HG03064 (cell line): ENCODE results near the gene MZF1.
A peak's percentile ranks its signal among the peaks of the same experiment; 100 is the strongest.
"Not testable (repeated sequence)": the region's sequence is repeated elsewhere in the genome, so short reads cannot be mapped to it uniquely, and the experiment has no call there.

Source experiments
- ATAC-seq: cut with Tn5 transposase; IDR thresholded peaks from one replicate; pipeline ENCODE4 v1.9.1; 2021; ENCODE audit warnings: low read depth; ENCODE audit not compliant: unreplicated experiment

MZF1 gene

DNA sequence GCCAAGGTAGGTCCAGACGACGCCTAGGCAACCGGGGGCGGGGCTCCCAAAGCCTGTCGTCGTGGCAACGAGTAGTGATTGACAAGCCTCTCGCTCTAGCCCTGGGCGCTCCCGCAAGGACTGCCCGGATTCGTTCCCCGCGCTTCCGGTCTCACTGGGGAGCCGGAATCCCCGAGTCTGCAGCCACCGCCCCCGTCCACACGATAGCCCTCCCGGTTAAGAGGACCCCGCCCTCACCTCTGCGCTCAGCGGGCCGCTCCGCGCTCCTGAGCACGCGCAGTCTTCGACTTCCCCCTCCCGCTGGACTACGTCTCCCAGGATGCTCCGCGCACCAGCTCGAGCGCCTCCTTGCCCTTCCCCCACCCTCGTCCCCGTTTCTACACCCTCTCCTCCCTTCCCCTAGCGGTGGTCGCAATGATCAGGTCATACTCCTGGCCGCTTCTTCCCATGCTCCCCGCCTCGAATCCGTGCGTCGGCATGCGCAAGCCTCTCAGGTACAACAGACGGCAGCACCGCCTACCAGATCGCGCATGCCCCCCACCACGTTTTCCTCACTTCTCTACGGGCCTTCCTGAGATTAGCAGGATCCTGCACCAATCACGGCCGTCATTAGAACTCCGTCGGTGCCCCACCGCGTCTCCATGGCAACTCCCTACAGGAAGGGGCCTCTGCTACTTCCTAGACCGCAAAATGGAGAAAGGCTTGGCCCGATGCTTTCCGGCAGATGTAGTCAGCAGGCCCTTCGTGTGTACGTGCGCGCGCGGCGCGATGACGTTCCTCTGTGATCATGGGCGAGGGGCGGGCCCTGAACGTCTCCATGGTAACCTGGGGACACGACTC is at the start of gene MZF1:
Gene MZF1, minus strand, starts transcription at position 518 of the 840 bp plus-strand sequence. CDS start 1,946 bp downstream, outside the sequence.
- ATAC-seq = peak; percentile 52

DNA sequence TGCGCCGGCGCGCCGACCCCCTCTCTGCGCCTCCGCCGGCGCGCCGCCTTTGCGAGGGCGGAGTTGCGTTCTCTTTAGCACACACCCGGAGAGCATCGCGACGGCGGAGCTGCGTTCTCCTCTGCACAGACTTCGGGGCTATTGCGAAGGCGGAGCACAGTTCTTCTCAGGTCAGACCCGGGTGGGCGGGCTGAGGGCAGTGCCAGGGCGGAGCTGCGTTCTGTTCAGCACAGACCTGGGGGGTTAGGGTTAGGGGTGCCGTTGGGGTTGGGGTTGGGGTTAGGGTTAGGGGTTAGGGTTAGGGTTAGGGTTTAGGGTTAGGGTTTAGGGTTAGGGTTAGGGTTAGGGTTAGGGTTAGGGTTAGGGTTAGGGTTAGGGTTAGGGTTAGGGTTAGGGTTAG is 34.1 kb upstream of the MZF1 start:
- not testable (repeated sequence) for ATAC-seq

DNA sequence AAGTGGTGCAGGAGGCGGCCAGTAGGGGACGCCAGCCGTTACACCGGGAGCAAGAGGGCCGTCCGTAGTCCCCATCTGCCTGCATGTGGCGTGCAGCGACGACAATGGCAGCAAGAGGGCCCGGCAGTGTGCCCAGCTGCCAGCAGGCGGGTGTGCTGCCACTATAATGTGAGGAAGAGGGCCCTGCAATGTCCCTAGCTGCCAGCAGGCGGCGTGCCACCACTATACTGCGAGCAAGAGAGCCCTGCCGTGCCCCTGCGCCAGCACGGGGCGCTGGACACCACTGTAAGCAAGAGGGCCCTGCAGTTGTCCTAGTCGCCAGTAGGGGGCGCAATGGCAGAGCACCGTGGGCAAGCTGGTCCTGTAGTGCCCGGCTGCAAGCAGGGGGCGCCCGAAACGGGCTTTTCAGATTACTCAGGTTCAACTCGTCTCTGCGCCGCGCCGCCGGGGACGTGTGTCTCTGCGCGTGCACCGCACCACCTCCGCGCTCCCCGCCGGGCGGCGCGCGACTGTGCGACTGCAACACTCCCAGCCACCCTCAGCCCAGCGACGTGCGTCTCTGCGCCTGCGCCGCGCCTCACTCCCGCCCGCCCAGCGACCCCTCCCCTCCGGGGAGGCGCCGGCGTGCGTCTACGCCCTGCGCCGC is 33.2 kb upstream of the MZF1 start:
- not testable (repeated sequence) for ATAC-seq

DNA sequence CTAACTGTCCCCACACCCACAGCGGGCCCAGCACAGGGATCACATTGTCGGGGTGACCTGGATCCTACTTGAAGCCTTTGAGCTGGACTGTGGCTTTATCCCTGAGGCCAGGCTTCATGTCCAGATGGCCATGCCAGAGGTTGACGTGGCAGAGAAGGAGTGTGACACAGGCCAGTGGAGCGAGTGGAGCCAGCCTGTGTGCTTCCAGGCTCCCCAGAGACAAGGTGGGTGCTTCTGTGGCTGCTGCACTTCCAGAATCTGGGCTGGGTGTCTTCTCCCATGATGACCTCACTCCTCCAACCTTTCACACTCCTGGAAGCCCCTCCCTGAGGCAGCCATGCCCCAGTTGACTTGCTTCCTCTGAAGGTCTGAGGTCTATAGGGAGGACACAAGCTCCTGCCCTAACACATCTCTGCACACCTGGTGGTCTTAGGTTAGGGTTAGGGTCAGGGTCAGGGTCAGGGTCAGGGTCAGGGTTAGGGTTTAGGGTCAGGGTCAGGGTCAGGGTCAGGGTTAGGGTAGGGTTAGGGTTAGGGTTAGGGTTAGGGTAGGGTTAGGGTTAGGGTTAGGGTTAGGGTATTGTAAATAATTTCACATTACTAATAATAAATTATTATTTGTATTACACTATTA is 13.1 kb upstream of the MZF1 start:
- ATAC-seq = no peak

DNA sequence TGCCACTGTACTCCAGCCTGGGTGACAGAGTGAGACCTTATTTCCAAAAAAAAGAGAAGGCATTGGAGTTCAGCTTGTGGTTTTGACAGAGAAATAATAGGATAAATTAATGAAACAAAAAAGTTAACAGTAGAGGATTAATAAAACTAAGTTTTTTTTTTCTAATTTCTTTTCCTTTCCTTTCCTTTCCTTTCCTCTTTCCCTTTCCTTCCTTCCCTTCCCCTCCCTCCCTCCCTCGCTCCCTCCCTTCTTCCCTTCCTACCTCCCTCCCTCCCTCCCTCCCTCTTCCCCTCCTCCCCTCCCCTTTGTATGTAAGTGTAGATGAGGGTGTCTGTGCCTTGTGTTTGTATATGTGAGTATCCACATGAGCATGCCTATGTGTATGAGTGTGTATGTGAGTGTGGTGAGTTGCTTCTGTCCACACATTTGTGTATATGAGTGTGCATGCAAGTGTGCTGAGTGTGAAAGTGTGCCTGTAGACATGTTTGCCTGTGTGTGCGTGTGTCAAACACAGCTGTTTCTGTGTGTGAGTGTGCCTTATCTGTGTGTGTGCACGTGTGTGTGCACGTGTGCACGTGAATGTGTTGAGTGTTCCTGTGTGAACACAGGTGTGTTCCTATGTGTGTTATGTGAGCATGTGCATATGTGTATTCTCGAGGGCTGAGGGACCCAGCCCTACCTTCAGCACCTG is 12.5 kb upstream of the MZF1 start:
- no peak for ATAC-seq

DNA sequence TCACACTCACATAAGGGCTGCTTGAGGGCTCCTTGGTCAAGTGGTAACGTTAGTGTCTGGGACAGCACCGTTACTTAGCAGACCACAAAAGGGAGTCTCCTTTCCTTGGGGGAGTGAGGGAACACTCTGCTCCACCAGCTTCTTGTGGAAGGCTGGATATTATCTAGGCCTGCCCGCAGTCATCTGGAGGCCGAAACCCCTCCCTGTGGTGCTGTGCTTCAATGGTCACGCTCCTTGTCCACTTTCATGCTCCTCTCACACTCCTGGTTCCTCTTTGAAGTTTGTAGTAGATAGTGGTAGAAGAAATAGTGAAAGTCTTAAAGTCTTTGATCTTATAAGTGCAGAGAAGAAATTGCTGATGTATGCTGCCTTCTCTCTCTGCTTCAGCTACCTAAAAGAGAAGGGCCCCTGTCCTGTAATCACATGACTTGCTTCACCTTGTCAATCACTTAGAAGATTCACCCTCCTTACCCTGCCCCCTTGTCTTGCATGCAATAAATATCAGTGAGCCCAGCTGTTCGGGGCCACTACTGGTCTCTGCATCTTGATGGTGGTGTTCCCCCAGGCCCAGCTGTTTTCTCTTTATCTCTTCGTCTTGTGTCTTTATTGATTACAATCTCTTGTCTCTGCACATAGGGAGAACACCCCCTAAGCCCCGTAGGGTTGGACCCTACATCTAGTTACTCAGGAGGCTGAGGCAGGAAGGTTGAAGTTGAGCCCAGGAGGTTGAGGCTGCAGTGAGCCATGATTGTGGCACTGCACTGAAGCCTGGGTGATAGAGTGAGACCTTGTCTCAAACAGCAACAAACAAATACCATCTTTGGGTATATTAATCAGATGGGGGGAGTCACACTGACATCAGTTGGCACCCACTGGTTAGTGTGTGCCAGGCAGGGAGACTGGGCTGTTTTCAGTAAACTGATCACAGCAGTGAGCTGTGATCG is 11.6 kb upstream of the MZF1 start:
- ATAC-seq = no peak

DNA sequence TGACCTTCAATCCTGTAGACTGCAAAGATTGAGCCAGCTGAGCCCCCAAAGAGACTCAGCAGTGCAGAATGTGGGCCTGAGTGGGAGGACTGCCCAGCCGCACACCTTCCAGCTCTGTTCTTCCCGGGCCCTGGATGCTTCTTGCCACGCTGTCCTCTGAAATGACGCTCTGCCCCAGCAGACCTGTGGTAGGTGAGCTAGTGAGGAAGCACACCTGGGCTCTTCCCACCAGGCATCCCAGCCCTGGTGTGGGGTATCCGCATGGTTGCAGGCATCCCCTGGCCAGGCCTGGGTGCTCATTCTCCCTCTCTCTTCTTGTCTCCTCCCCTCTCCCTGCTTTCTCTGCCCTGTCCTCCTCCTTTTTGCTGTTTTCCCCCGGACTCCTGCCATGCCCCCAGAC is 9.8 kb upstream of the MZF1 start:
- no peak for ATAC-seq

DNA sequence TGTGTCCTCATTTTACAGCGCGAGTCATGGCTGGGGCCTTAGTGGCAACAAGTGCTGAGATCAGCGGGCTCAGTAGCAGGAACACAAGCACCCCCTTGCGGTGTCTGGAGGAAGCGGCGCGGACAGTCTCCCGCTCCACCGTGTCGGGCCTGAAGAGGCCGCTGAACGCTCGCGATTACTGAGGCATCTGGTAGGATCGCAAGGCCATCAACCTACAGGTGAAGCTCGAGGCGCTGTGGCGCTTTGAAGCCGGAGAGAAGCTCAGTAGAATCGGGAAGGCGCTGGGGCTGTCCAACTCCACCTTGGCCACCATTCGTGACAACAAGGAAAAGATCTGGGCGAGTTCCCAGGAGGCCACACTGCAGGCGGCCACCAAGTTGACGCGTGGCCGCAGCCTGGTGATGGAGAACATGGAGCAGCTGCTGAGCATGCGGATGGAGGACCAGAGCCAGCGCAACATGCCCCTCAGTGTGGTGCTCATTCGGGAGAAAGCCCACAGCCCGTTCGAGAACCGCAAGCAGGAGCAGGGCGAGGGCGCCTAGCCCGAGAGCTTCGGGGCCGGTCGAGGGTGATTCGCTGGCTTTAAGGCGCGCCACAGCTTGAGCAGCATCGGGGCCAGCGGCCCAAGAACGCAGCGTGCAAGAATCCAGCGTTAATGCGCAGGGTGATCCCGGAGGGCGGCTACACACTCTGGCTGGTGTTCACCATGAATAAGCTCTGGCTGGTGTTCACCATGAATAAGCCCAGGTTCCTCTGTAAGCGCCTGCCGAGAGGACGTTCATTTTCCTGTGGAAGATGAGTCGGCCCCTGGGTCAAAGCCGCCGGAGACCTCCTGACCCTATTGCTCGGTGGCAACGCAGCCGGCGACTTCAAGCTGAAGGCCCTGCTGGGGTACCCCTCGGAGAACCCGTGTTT is 8.3 kb upstream of the MZF1 start:
- ATAC-seq = no peak

DNA sequence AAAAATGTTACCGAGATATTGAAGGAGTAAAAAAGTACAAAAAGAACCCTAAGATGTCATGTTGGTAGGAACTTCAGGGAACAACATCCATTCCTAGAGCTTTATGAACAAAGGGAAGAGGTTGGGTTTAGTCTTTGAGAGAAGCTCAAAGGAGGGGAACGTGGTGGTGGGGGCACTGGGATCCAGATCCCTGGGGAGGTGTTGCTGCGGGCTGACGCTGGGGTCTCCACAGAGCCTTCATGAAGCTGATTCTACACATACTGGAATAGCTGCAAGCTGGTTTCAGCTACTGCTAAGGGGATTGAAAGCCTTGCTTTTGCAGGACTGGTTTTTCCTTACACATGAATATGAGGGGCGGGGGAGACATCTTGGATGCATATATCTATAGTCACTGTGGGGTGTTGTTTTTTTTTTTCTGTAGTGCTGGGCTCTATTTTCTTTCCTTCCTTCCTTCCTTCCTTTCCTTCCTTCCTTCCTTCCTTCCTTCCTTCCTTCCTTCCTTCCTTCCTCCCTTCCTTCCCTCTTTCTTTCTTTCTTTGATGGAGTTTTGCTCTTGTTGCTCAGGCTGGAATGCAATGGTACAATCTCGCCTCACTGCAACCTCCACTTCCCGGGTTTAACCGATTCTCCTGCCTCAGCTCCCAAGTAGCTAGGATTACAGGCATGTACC is 6.5 kb upstream of the MZF1 start:
- no peak for ATAC-seq

DNA sequence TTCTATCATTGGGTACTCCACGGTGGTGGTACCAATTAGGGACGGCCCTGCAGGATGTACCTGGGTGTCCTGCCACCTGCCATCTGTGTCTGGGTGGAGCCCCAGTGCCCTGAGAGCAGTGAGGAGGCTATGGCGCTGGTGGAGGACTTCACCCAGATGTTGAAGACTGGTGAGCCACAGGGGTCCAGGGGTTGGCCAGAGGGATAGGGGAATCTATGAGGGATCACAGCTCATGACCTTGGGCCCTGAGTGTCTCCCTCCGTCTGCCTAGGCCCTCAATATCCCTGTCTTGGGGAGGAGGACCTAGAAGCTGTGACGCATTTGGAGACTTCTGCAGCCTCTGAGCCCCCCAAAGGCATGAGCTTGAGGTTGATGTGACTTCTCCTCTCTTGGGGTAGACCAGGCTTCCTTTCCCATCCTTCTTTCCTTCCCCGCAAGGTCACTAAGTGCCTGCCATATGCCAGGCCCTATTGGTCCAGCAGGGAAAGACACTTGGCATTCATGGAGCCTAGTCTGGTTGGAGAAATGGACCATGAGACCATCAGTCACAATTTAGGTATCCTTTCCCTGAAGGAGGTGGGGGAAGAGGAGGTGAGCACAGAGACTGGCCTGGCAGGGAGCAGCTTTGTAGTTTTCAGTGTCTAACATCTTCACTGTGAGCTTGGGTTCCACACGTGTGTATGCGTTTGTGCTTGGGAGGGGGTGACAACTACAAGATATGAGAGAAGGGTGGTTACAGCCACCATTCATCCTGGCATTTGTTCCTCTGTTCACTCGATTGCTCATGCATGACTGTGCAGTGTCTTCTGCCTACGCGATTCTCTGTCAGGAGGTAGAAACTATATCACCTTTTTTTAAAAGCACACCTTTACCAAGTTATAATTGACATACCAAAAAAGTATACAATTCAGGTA is 5.1 kb upstream of the MZF1 start:
- ATAC-seq = no peak

DNA sequence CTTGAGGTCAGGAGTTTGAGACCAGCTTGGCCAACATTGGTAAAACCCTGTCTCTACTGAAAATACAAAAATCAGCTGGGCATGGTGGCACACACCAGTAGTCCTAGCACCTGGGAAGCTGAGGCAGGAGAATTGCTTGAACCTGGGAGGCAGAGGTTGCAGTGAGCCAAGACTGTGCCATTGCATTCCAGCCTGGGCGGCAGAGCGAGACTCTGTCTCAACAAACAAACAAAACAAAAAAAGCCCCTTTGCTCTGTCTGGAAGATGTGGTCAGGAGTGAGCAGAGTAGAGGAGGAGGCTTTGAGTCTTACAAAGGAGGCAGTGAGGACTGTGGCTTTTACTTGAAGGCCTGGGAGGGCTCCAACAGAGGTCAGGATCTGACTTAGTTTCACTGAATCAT is 4.4 kb upstream of the MZF1 start:
- not testable (repeated sequence) for ATAC-seq

DNA sequence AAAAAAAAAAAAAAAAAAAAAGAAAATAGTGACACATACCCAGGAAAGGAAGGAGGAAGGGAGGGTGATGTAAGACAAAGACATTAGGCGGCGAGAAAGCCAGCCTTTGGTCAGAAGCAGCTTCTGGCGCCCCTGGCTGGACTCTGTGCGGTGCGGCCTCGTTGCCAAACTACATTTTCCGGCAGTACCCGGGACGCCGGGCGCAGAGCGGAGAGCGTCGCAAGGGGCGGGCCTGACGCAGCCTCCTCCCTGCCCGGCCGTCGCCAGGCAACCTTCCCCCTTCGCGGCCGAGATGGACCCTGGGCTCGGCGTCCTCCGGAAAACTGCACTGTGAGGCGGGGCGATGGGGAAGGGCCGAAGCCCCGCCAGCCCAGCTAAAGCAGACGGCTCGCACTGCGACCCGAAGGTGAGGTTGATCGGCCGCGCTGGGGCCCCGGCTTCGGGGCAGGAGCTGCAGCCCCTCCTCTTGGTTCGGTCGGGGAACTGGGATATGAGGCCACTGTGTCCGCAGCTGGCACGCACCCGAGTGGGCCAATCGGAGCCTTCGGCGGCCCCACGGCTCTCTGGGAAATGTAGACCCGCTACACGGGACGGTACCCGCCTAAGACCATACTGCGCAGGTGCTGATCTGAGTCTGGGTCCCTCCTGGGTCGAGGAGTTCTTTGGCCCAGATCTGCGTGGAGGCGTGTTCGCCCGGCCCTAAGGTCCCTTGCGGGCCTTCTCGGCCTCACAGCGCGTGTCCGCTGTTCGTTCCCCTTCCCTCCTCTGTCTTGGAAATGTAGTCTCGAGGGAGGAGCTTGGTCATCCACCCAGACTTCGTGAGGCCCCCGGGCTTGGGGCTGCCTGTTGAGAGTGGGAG is 2.3 kb upstream of the MZF1 start:
- ATAC-seq = peak; percentile 39

DNA sequence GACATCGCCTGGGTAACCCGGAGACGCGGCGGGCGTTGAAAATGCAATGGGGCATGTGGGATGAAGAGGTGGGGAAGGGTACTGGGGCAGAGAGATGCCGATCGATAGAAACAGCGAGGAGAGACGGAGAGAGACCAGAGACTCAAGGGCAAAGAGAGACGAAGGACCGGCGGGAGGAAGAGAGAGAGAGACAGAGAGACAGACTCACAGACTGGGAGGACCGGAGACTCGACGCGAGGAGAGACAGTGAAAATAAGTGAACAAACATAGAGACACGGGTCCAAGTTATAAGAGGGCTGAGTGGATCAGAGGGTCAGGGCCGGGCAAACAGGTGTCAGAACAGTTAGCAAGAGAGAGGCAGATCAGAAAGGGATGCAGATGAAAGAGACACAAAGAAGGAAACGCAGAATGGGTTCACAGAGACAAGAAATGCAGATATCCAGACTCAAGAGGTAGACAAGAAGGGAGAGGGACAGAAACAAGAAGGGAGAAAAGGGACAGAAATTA is 576 bp upstream of the MZF1 start:
- ATAC-seq = no peak

DNA sequence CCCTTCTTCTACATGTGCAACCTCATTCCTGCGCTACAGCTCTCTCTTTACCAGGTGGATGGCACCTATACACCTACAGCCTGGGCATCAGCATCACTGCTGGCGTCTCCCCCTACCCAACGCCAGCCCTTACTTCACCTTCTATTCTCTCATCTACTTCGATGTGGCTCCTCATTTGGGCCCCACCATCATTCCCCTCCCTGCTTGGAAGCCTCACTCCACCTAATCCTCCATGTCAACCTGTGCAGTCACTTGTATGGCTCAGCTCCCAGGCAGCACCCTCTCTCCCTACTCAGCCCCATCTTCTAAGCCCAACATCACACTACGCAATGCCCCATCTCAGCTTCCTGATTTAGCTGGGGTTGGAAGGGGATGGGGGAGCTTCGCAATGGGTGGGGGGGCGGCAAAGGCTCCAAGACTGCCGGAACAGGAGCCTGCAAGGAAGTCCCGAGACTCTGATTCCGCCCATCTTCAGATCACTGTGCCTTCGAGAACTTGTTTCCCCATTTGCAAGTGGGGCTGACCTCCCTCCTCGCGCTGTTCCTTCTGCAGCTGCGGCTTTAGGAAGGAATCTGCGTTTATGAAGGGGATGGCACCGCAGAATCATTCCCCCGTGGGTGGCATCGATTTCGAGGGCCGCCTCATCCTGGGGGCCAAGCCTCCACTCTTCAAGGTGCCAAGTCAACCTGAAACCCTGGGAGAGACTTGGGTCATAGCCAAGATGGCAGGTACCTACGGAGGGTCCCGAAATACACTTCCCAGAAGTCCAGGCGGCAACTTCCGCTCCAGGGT is 913 bp downstream of the MZF1 start:
- no peak for ATAC-seq

DNA sequence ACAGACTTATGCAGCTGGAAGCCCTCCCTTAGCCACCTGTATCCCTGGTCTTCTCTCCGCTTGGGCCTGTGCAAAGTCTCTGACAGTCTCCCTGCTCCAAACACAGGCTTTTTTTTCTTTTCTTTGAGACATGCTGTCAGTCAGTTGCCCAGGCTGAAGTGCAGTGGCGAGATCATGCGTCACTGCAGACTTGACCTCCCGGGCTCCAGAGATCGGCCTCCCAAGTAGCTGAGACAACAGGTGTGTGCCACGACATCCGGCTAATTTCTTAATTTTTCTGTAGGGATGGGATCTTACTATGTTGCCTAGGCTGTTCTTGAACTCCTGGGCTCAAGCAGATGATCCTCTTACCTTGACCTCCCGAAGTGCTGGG is 1.6 kb downstream of the MZF1 start:
- no peak for ATAC-seq
